ENCODE measurements around the gene ZDHHC20.
A peak's percentile ranks its signal among the peaks of the same experiment; 100 is the strongest.

Gene ZDHHC20, protein sequence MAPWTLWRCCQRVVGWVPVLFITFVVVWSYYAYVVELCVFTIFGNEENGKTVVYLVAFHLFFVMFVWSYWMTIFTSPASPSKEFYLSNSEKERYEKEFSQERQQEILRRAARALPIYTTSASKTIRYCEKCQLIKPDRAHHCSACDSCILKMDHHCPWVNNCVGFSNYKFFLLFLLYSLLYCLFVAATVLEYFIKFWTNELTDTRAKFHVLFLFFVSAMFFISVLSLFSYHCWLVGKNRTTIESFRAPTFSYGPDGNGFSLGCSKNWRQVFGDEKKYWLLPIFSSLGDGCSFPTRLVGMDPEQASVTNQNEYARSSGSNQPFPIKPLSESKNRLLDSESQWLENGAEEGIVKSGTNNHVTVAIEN

DNA sequence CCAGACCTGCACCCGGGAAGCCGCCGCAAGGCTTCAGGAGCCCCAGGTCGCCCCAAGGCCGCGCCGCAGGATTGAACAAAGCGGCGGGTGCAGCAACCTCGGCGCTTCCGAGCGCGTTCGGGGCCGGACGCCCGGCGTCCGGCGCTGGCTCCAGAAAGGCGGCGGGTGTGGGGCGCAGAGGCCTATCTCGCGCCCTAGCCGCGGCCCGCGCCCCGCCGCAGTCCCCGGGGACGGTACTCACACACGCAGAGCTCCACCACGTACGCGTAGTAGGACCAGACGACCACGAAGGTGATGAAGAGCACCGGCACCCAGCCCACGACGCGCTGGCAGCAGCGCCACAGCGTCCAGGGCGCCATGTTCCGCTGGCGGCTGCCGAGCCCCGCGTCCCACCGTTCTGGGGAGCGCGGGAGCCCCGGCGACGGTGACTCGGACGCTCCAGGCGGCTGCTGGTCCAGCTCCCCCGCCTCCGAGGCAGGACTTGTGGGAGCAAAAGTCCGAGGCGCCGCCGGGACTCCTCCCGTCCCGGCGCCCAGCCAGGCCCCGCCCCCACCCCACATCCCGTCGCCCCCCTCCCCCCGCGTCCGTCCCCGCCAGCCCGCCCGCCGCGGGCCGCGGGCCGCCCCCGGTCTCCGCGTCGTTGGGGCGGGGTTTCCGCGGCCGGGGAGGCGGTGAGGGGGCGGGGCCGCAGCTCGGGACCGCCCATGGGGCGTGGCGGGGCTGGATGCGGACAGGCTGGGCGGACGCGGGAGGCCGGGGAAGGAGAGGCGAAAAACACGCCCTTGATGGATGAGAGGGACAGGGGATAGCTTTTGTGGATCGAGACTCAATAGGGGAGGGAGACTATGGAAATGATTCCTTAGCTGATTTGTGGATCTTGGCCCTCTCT, at the start of gene ZDHHC20:
TSS of gene ZDHHC20 (minus strand) at position 491 of the 889 bp plus-strand sequence. CDS start at position 359, 132 bp downstream.
- DNase-seq = peak; percentile 81 to 89

DNA sequence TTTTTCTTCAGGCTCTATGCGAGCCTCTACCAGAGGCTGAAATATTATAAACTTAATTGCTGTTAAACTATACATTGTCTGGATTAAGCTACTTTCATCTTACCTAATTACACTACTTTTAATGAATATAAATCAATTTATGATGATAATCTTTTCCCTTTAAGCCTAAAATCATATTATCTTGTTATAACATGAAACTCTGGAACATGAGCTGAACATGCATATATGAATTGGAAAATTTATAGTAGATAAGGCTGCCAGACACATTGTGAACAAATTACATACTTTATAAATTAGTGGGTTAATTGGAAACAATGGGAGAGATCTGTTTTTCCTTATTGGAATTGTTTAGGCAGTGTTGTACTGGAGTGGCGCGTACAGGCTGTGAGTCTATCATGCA, 45.3 kb upstream of the ZDHHC20 start:
- no peak for DNase-seq

DNA sequence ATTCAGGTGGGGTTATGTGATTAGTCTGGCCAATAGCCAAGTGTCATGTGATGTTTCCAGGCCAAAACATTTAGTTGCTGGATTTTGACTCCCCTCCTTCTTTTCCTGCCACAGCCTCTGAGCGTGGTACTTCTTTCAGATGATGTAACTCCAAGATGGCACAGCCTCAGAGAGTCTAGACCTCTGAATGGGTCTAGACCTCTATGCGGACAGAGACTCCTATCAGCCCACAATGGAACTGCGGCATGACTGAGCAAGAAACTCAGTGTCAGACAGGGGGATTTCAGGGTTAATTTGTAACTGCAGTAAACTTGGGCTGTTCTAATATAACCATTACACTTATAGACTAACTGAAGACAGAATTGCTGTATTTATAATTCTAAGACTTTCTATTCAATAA, 42.6 kb upstream of the ZDHHC20 start:
- DNase-seq = no peak

DNA sequence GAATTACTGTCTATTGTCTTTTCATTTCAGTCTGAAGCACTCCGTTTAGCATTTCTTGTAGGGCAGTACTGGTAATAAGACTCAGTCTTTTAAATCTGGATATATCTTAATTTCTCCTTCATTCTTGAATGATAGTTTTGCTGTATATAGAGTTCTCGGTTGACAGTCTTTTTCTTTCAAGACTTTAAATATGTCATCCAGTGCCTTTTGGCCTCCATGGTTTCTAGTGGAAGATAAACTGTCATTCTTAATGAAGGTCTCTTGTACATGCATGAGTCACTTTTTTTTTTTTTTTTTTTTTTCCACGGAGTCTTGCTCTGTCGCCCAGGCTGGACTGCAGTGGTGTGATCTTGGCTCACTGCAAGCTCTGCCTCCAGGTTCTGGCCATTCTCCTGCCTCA, 27.2 kb upstream of the ZDHHC20 start:
- no peak for DNase-seq

DNA sequence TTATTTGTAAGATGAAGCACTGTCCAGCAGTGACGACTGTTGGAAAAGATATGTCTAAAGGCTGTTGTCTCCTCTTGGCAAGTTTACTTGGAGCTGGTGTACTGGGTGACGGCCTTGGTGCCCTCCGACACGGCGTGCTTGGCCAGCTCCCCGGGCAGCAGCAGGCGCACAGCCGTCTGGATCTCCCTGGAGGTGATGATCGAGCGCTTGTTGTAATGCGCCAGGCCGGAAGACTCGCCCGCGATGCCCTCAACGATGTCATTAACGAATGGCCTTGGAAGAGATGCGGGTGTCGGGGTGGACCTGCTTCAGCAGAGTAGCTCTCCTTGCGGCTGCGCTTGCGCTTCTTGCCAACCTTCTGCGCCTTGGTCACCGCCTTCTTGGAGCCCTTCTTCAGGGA, 24.6 kb upstream of the ZDHHC20 start:
- no peak for DNase-seq

DNA sequence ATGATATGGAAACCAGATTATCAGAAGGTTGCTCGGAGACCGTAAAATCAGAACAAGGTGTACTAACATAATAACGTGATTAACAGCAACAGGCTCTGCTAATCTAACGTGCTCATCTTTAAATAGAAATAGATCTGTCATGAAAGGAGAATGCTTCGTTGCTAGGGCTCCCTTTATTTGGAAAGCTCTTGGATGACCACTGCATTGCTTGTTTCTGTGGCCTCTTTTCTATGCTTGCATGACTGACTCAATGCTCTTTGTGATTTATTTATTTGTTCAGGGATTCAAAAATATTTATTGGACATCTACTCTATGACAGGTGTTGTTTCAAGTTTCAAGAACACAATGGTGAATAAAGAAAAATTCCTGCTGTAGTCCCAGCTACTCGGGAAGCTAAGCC, 22.3 kb upstream of the ZDHHC20 start:
- peak in 1 of 2 experiments; percentile 23 for DNase-seq

DNA sequence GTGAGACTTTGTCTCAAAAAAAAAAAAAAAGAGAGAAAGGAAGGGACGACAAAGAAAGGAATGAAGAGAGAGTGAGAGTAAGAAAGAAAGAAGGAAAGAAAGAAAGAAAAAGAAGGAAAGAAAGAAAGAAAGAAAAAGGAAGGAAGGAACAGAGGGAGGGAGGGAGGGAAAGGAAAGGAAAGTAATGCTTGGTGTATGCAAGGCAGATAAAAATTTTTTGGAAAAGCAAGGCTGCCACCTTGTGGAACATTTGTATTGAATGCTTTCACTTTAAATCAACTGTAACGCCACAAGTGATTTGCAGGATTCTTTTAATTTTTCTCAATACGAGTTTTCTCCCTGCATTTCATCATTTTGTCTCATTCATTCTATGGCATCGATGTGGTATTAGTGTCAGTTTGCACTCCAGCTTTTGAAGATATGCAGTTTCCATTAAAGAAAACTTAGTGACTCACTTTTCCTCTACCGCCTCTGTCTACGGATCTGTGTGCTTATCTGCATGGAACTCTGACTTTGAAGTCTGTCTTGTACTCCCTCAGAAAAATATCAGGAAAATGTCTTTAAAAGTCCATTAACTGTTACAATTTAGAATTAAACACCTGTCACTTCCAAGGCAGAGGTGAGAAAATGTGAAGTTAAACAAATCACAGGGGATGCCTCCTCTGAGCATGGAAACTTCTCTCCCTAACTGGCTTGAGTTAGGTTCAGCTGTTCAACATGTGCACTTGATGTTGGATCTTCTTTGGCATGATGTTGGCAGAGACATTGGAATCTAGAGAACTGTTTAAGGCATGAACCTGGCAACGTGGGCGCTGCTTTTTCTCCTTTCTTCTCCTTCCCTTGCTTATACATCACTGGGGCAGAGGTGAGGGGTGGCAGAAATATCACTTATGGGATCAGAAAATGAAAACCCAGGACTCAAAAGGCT, 20.0 kb upstream of the ZDHHC20 start:
- DNase-seq = peak; percentile 68 to 87

DNA sequence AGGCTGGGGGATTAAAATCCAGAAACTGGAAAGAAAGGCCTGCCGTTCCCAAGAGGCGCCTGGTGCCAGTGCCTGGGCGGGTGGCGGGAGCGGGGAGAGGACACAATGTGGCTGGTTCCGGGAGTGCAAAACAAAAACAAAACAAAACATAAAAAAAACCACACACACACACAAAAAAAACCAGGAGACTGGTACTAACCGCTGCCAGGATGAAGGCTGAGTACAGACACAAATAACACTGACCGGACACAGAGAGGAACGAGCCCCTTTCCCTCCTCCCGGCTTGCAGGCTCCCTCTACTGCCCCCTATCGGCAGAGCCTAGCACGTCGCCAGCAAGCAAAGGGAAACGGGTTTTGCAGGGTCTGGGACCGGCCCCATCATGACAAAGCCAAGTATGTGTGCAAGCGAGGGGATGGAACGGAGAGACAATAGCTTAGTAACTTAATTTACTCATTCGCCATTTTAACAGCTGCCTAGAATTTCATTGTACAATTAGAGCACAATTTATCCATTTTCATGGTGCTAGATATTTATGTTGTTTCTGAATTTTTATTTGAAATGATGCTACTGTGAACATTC, 17.9 kb upstream of the ZDHHC20 start:
- peak; percentile 84 to 94 for DNase-seq

DNA sequence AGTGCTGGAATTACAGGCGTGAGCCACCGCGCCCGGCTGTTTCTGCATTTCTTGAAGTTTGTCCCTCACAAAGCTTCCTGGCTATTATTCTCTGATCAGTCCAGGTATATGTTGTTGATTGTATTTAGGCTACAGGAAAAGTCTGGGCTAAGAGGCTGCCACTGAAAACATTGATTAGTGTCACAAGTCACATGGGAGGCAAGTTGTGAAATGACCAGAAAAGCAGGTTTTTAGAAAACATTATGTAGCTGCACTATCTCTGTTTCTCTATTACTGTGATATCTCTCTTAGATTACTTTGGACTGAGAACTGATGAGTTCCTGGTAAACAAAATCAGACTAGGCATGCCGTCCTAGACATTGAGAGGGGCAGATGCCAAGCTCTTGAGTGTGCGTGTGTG, 16.0 kb upstream of the ZDHHC20 start:
- no peak for DNase-seq

DNA sequence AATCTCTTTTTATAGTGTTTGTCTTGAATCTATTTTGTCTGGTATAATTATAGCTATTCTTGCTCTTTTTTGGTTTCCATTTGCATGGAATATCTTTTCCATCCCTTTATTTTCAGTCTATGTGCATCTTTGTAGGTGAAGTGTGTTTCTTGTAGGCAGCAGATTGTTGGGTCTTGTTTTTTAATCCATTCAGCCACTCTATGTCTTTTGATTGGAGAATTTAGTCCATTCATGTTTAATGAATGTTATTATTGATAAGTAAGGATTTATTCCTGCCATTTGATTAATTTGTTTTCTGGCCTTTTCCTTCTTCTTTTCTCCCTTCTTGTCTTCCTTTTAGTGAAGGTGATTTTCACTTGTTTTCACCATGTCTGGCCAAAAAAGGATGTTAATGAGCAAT, 11.7 kb upstream of the ZDHHC20 start:
- no peak for DNase-seq

DNA sequence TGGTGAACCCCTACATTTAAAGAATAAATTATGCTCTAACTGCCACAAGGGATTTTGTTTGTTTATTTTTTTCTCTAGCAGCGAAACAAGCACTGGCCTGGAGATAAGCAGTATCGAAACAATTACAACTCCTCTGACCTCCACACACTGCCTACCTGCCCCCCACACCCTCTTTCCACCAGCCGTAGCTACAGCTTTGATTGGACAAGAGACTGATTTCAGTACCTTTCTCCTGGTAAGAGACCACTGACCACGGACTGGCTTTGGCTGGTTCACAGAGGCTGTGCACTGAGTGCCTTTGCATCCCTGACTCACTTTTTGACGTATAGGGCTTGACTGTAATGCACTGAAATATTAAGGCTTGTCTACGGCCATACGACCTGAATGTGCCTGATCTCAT, 7.4 kb upstream of the ZDHHC20 start:
- no peak for DNase-seq

DNA sequence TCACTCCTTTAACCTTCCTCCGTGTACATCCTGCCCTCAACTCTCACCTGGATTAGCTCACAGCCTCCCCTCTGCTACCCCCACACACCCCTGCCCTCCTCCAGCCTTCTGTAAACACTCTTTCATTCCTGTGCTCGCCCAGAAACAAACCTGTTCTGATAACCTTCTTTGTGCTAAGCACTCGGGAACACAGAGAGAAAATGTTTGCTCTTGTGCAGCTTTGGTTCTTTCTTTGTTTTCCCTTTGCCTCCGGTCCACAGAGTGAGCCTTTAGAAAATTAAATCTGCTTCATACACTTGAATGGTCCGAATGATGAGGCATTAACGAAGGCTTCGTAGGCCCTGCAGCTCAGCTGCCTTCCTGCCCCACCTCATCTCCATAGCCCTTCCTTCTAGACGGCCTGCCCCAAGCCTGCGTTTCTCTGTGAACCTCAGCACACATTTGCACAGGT, 6.6 kb upstream of the ZDHHC20 start:
- no peak for DNase-seq

DNA sequence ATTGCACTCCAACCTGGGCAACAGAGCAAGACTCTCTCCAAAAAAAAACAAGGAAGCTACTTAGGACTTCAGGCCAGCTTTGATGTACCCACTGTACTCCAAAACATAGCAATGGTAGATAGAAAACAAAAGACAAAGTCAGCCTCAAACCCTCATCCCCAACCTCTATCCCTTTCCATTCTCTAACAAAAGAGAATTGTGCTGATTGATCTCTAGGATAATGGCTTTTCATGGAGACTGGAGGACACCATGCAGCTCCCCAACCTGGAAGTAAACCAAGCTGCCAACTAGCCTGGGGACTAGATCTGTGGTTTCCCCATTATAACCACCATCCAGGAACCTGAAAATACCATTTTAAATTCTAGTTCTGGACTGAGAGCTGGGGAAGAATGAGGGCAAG, 4.3 kb upstream of the ZDHHC20 start:
- DNase-seq = no peak

DNA sequence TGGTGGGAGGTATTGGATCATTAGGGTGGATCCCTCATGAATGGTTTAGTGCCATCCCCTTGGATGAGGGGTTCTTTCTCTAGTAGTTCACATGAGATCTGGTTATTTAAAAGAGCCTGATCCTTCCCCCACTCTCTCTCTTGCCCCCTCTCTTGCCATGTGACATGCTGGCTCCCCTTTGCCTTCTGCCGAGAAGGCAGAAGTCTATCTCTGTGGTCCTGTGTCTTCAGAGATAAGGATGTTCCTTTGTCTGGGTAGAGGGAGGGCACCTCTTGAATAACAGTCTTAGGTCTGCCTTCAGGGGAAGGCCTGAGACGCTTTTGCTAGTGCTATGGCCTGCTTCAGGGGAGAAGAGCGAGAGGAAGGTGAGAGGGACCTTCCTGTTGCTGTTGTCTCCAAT, 2.0 kb upstream of the ZDHHC20 start:
- no peak for DNase-seq

DNA sequence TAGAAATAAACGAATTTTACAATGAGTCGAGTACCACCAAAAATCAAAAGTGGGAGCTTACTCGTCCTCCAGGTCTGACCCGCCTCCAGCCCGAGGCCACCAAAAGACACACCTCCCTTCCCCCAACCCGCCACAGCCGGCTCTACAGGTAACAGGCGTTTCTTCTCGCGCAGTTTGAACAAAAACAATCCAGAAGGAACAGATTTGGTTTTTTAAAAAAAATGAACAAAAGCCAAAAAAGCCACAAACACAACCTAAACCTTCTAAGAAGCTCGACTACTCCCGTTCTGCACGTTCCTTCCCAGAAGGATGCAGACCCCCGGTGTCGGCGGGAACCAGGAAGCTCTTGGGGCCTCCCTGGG, 671 bp downstream of the ZDHHC20 start:
- peak; percentile 50 to 69 for DNase-seq

DNA sequence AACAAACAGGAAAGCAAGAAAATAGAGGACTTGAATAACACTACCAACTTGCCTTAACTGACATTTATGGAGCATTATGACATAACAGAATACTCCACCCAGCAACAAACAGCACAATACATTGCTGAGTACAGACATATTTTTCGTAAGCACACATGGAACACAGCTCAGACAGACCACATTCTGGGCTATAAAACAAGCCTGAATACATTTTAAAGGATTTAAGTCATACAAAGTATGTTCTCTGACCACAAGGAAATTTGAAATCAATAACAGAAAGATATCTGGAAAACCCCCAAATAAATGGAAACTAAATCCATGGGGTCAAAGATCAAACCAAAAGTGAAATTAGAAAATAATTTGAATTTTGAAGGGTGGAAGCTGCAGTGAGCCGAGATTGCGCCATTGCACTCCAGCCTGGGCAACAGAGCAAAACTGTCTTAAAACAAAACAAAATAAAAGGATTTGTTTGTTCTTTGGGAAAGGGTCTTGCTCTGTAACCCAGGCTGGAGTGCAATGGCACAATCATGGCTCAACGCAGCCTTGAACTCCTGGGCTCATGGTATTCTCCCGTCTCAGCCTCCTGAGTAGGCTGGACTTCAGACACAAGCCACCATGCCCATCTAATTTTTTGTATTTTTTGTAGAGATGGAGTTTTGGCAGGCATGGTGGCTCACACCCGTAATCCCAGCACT, 5.6 kb downstream of the ZDHHC20 start:
- no peak for DNase-seq

DNA sequence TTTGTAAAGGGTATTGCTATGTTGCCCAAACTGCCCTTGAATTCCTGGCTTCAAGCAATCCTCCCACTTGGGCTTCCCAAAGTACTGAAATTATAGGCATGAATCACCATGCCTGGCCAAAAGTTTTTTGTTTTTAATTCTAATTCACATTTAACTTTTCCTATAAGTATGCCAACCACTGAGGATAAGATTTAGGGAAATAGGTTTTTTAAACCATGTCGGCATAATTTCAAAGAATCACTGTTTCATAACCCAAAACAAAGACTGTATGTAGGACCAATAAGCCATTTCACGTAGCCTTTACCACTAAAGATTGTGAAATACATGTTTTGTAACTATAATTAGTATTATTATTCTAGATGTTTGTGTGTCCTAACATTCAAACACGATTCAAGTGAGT, 8.2 kb downstream of the ZDHHC20 start:
- DNase-seq = no peak

DNA sequence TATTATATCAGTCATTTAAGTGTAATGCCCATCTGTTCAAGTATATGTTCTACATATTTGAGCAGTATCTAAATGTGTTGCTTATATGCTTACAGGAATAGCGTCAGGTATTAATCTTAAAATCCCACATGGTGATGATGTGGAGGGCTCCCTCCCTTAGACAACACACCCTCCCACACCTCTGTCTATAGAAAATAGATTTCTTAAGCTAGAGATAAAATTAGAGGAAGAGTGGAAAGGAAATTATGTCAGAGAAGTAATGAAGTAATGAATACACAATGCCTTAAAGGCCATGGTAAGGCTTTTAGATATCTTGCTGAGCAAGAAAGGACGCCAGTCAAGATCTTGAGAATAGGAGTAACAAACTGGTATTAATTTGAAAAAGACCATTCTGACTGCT, 12.4 kb downstream of the ZDHHC20 start:
- DNase-seq = peak in 1 of 2 experiments; percentile 20

DNA sequence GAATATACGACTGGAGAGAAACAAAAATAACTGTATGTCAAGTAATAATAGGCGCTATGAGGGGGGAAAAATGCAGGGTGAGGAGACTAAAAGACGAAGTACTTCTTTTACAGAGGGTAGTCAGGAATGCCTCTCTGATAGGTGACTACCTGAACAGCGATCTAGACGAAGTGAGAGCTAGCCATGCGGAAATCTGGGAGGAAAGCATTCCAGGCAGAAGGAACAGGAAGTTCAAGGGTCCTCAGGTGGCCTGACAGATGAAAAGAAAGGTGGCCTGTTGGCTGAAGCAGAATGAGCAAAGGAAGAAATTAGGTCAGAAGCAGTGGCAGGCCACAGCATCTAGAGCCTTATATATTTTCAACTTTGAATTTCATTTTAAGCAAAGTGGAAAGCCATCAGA, 13.3 kb downstream of the ZDHHC20 start:
- DNase-seq = no peak

DNA sequence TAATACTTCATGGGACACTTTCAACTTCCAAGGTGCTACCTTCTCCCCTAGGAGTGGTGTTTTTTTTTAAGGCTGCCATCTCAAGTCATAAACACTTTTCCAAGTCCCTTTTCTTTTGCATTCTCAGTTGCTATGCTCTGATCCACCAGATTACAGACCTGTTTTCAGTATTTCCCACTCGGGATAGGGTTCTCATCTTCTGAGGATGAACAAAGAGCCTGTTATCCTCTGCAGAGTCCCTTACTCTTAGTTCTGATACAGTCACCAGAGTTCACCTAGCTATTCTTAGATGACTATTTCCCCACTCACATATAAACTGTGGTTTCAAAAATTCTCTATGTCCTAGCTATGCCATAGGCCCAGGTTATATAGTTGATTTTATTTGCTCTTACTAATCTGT, 15.9 kb downstream of the ZDHHC20 start:
- DNase-seq = no peak

DNA sequence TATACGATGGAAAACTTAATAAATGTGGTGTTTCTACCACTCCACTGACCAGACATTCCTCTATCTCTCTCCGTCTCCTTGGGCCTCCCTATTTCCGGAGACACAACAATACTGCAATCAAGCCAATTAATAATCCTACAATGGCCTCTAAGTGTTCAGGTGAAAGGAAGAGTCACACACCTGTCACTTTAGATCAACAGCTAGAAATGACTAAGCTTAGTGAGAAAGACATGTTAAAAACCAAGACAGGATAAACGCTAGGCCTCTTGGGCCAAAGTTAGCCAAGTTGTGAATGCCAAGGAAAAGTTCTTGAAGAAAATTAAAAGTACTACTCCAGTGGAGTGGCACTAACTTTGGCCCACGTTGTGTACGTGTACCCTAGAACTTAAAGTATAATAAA, 22.5 kb downstream of the ZDHHC20 start:
- no peak for DNase-seq

DNA sequence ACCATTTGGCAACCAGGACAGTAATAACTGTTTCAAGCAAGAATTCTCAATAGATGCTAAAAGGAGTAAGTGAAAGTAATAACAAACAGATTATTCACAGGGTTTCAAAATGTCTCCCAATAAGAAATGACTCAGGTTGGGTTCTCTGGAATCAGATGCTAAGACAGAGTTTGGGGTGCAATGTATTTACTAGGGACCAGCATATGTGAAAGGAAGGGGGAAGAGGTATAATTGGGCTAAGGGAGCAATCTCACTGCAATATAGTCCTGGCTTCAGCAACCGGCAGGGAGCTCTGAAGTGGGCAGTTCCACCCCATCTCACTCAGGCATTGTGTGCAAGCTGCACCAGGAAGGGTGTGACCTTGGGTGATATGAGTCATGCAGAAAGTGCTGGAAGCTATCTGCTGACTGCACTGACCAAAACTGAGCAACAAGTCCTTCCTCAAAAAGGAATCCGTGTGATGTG, 23.4 kb downstream of the ZDHHC20 start:
- DNase-seq = no peak

Data from NCI-H524 (cell line).